CD4-positive, alpha-beta T cell (primary cell): ENCODE measurements around the gene FBXW4. TPM values are rescaled to one million over a fixed set of nuclear protein-coding genes. Genes with fewer than 3 reads are reported as not detected.

Source experiments
- ATAC-seq: fragments of 200-7000 bp; cut with Tn5 transposase; one replicate; pipeline ENCODE4 v1.10.0; 2022; ENCODE audit warnings: mild to moderate bottlenecking; ENCODE audit not compliant: poor library complexity
- CTCF ChIA-PET: fragments of 350-600 bp; sonication (Branson Sonifier 250); formaldehyde crosslinking; loops from one replicate; lab custom pipeline; 2021; ENCODE audit warnings: antibody characterized with exemption, inconsistent platforms; lab: Charles Lee
- POLR2A ChIA-PET: fragments of 350-600 bp; sonication (Branson Sonifier 250); formaldehyde crosslinking; loops from one replicate; lab custom pipeline; 2021; ENCODE audit warnings: antibody characterized with exemption, inconsistent platforms; lab: Charles Lee
- DNase-seq, 14 experiments: peaks; one replicate each; pipeline ENCODE4 v3.0.0-alpha.2; 2013 to 2020; ENCODE audit warnings: mixed read lengths in 2 of 14
- H3K27ac ChIP-seq, 2 donors: one replicate each; pipeline versions ENCODE4 v1.5.1 to v1.7.0; 2013; ENCODE audit warnings: low read length in 2 of 2, low read depth in 1 of 2, mild to moderate bottlenecking in 1 of 2
- H3K27me3 ChIP-seq, 2 experiments: 1 replicate in 1 of 2; 2 replicates in 1 of 2; pipeline versions ENCODE4 v1.6.1 to v1.7.0; 2013; ENCODE audit warnings: low read length in 2 of 2, control low read depth in 1 of 2, mild to moderate bottlenecking in 1 of 2, moderate library complexity in 1 of 2; ENCODE audit not compliant: insufficient read depth in 2 of 2, control insufficient read depth in 1 of 2
- H3K36me3 ChIP-seq: one replicate; pipeline ENCODE4 v1.6.1; 2013; ENCODE audit warnings: low read length, control low read depth; ENCODE audit not compliant: insufficient read depth
- H3K4me1 ChIP-seq: one replicate; pipeline ENCODE4 v1.6.1; 2013; ENCODE audit warnings: low read length, control low read depth; ENCODE audit not compliant: insufficient read depth
- H3K4me3 ChIP-seq: one replicate; pipeline ENCODE4 v1.5.1; 2013; ENCODE audit warnings: mild to moderate bottlenecking, low read length, moderate library complexity
- H3K9me3 ChIP-seq, 2 experiments: 1 replicate in 1 of 2; 2 replicates in 1 of 2; pipeline versions ENCODE4 v1.6.1 to v1.7.0; 2013; ENCODE audit warnings: low read length in 2 of 2, mild to moderate bottlenecking in 2 of 2, control low read depth in 1 of 2, moderate library complexity in 1 of 2; ENCODE audit not compliant: control insufficient read depth in 1 of 2, insufficient read depth in 1 of 2
- H3K27ac Mint-ChIP-seq: one replicate; pipeline ENCODE4 v1.8.0; 2020; ENCODE audit warnings: mixed read lengths
- H3K27me3 Mint-ChIP-seq: one replicate; pipeline ENCODE4 v1.8.0; 2021; ENCODE audit warnings: mixed read lengths
- H3K36me3 Mint-ChIP-seq: one replicate; pipeline ENCODE4 v1.8.0; 2021; ENCODE audit warnings: low read depth, mixed read lengths
- H3K4me1 Mint-ChIP-seq: one replicate; pipeline ENCODE4 v1.8.0; 2021; ENCODE audit warnings: low read depth, mixed read lengths
- H3K4me3 Mint-ChIP-seq: one replicate; pipeline ENCODE4 v1.8.0; 2020; ENCODE audit warnings: mild to moderate bottlenecking, mixed read lengths
- H3K9me3 Mint-ChIP-seq: one replicate; pipeline ENCODE4 v1.8.0; 2020; ENCODE audit warnings: mixed read lengths
- CTCF ChIP-seq: fragments of 200-600 bp; IDR thresholded peaks from one replicate; pipeline ENCODE4 v1.8.0; 2022; ENCODE audit warnings: antibody characterized with exemption, mild to moderate bottlenecking
- intact Hi-C, 2 experiments: fragments of 100-400 bp; cut with DNase I in 1 of 2; cut with micrococcal nuclease in 1 of 2; formaldehyde crosslinking; loops; one replicate each; pipeline versions ENCODE4 v1.15.1 to v1.9.0; 2023 to 2025; cut with DNase I, micrococcal nuclease
- total RNA-seq, 174 experiments: library from RNA in 2 of 174; stranded (reverse) in 2 of 174; gene quantifications; one replicate each; pipeline ENCODE4 v1.2.3 and lab custom pipeline; 2021 to 2026

FBXW4 gene
- total RNA-seq, 2 experiments from 2014 or later, result 69.7 to 76.4 TPM

- peaks cover 39% of the 10 kb centered on the region for H3K36me3 Mint-ChIP-seq
- H3K9me3 Mint-ChIP-seq, result no peaks in the 10 kb centered on the region
- ChIA-PET POLR2A (interaction anchor here (1.4 kb wide), 1 partner anchor 10 kb away, joined by 8 read pairs; the partner anchor contains the start of genes DPCD and POLL), CTCF (no interaction called here)
- DNase-seq (no peak), ATAC-seq (no peak)
- no peak overlapping the region for H3K27ac ChIP-seq
- intact Hi-C loops, result no loop called here
- no peak overlapping the region for H3K4me3 ChIP-seq
- H3K27me3 ChIP-seq, result no peaks in the 10 kb centered on the region
- no peak for TF ChIP-seq CTCF
- peaks cover 51% of the 10 kb centered on the region for H3K36me3 ChIP-seq
- H3K4me1 ChIP-seq, result no peaks in the 10 kb centered on the region
- H3K9me3 ChIP-seq, result peaks cover 0 to 4% of the 10 kb centered on the region in 2 experiments
- H3K27ac Mint-ChIP-seq, result no peak overlapping the region
- H3K27me3 Mint-ChIP-seq, result no peaks in the 10 kb centered on the region
- no peaks in the 10 kb centered on the region for H3K4me1 Mint-ChIP-seq
- H3K4me3 Mint-ChIP-seq, result no peak overlapping the region
Observed at GRCh38 chr10:101578192-101578591, 116.8 kb downstream of the FBXW4 start.

- Histone ChIP-seq H3K9me3 (peaks cover 0 to 8% of the 10 kb centered on the region in 2 experiments), H3K4me1 (no peaks in the 10 kb centered on the region), H3K4me3 (no peak overlapping the region), H3K27ac (no peak overlapping the region), H3K36me3 (peaks cover 43% of the 10 kb centered on the region), H3K27me3 (no peaks in the 10 kb centered on the region)
- Mint-ChIP-seq H3K9me3 (no peaks in the 10 kb centered on the region), H3K4me1 (no peaks in the 10 kb centered on the region), H3K36me3 (peaks cover 35% of the 10 kb centered on the region), H3K27me3 (no peaks in the 10 kb centered on the region), H3K27ac (no peak overlapping the region), H3K4me3 (no peak overlapping the region)
- DNase-seq, result no peak
- ATAC-seq, result no peak
- no peak for TF ChIP-seq CTCF
- intact Hi-C loops, result no loop called here
- CTCF ChIA-PET, result interaction anchor here (2.0 kb wide), 1 partner anchor 435 kb away, joined by 7 read pairs; no protein-coding TSS in a partner anchor
- POLR2A ChIA-PET, result no interaction called here
Observed at GRCh38 chr10:101577121-101577871, 117.7 kb downstream of the FBXW4 start.

- no peak overlapping the region for H3K27ac ChIP-seq
- H3K27me3 ChIP-seq, result no peaks in the 10 kb centered on the region
- H3K27ac Mint-ChIP-seq, result no peak overlapping the region
- ChIA-PET POLR2A (no interaction called here), CTCF (interaction anchor here (2.0 kb wide), 1 partner anchor 434 kb away, joined by 7 read pairs; no protein-coding TSS in a partner anchor)
- no peaks in the 10 kb centered on the region for H3K9me3 Mint-ChIP-seq
- peaks cover 0 to 8% of the 10 kb centered on the region in 2 experiments for H3K9me3 ChIP-seq
- DNase-seq (no peak), ATAC-seq (no peak)
- H3K36me3 ChIP-seq, result peaks cover 41% of the 10 kb centered on the region
- no peak overlapping the region for H3K4me3 ChIP-seq
- intact Hi-C loops, result no loop called here
- no peaks in the 10 kb centered on the region for H3K4me1 ChIP-seq
- H3K36me3 Mint-ChIP-seq, result peaks cover 25% of the 10 kb centered on the region
- no peaks in the 10 kb centered on the region for H3K4me1 Mint-ChIP-seq
- no peak overlapping the region for H3K4me3 Mint-ChIP-seq
- TF ChIP-seq CTCF, result no peak
- no peaks in the 10 kb centered on the region for H3K27me3 Mint-ChIP-seq
Observed at GRCh38 chr10:101576211-101576863, 118.6 kb downstream of the FBXW4 start.
